ENCODE results near the gene PPP1R3E. TPM values are rescaled to one million over a fixed set of nuclear protein-coding genes. Genes with fewer than 3 reads are reported as not detected.
"Not testable (repeated sequence)": the region's sequence is repeated elsewhere in the genome, so short reads cannot be mapped to it uniquely, and the experiment has no call there.

PPP1R3E gene, protein sequence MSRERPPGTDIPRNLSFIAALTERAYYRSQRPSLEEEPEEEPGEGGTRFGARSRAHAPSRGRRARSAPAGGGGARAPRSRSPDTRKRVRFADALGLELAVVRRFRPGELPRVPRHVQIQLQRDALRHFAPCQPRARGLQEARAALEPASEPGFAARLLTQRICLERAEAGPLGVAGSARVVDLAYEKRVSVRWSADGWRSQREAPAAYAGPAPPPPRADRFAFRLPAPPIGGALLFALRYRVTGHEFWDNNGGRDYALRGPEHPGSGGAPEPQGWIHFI
- 10 to 100 TPM; 22.5 to 31.7 (median 25.0) TPM for polyA plus RNA-seq (ENCODE audit: insufficient read length in 4 of 4)

DNA sequence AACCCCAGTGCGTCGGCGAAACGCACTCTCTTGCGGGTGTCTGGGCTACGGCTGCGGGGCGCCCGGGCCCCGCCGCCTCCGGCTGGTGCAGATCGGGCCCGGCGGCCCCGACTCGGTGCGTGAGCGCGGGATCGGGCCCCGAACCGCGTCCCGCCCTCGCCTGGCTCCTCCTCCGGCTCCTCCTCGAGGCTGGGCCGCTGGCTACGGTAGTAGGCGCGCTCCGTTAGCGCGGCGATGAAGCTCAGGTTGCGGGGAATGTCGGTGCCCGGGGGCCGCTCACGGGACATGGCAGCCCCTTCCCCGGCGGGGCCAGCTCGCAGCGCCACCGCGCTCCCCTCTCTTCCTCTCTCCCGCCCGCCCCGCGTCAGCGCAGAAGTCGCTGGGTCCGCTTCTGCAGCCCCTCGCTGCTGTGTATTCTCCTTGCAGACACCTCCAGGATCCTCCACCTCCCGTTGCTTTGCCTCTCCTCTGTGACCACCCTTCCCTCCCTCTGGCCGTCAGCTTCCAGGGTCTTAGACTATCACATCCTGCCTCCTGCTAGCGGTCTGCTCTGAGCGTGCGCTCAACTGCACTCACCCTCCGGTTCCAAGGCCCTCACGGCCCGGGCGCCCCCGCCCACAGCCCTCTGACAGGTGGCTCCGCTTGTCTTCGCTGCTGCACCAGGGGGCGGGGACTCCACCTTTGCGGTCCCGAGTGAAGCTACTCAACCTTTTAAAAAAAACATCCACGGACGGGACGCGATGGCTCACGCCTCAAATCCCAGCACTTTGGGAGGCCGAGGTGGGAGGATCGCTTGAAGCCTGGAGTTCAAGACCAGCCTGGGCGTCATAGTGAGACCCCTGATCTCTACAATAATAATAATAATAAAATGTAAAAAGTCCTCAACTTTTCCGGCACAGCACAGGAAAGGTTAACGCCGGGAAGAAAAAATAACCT, at the start of gene PPP1R3E:
Gene PPP1R3E, minus strand, starts transcription at position 570 of the 936 bp plus-strand sequence. Its CDS starts 283 bp downstream, at position 287.
- peak in 2 of 4 donors; percentile 32 to 54 for DNase-seq (ENCODE audit: low read depth in 4 of 4, low spot score in 3 of 4)

GRCh38 chr14:23351681-23352505, 49.2 kb upstream of the PPP1R3E start:
- DNase-seq (ENCODE audit: low read depth in 4 of 4, low spot score in 3 of 4), result no peak

DNA sequence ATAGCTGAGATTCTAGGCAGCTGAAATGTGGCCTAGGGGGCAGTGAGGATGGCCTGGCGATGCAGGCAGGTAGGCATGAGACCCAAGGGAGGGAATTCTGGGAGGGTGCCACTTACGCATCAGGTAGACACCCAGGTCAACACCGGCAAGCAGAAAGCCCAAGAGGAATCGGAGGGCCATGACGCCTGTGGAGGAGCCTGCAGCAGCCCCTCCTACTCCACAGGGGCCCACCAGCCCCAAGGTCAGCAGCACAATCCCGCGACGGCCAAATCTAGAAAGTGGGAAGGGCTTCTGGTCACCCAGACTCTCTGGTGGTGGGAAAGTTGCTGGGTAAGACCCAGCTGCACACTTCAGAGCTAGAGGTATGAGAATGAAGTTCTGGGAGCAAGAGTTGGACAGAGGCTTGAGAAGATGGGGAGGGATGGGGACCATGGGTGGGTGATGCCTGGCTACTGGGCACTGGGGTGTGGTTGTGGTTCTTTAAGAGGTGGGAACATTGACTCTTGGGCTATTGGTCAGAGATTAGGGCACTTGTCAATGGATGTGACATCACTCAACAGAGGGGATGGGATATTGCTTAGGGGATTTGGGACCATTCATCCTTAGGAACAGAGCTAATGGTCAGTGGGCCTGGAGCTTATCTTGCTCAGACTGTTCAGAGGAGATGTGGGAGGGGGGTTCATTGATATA, 46.6 kb upstream of the PPP1R3E start:
- no peak for DNase-seq (ENCODE audit: low read depth in 4 of 4, low spot score in 3 of 4)

DNA sequence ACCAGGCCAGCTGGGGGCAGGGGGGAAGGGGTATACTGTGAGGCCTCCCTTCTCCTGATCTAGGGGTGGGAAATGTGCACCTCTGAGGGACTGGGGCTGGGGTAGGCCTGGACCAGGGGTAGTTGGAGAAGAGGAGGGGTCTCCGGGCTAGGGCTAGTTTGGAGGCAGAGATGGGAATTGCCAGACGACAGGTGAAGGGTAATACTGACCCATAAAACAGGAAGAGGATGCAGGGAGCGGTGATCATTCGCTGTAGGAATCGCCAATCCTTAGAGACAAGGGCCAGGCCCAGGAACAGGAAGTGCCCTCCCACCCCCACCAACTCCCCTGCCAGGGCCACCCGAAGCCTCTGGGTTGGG, 45.6 kb upstream of the PPP1R3E start:
- no peak for DNase-seq (ENCODE audit: low read depth in 4 of 4, low spot score in 3 of 4)

DNA sequence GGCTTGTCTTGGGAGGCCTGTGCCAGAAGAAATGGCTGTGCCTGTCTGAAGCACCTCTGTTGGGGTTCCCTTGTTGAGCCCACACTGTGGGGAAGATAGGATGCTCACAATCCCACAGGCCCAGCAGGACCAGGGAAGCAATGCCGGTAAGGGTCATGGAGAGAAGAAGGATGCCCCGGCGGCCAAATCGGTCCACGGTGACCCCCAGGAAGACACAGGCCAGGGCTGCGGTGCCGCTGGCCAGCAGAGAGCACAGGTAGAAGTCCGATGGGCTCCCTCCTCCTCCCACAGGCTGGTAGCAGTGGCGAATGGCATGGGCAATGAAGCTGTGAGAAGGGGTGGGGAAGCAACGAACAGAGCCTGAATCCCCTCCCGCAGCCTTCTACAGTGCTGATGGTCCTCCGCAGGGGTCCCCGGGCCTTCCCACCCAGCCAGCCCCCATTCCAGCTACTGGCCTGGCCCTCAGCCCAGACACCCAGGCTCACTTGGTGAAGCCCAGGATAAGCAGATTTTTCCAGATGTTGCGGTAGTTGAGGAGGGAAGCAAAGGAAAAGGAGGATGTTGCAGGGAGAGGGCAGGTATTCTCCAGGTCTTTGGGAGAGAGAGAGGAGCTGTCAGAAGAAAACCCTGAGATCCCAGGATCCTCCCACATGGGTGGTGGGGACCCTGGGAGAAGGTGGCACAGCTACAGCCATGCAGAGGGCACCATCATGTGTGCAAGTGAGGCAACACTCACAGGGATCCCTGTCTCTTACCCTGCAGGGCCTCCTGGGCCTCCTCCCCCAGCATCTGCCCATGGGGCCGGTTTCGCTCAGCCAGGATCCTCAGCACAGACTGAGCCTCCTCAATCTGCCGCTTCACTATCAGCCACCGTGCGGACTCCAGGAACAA, 45.0 kb upstream of the PPP1R3E start:
- DNase-seq (ENCODE audit: low read depth in 4 of 4, low spot score in 3 of 4), result no peak

GRCh38 chr14:23346693-23347405, 44.2 kb upstream of the PPP1R3E start:
- no peak for DNase-seq (ENCODE audit: low read depth in 4 of 4, low spot score in 3 of 4)

DNA sequence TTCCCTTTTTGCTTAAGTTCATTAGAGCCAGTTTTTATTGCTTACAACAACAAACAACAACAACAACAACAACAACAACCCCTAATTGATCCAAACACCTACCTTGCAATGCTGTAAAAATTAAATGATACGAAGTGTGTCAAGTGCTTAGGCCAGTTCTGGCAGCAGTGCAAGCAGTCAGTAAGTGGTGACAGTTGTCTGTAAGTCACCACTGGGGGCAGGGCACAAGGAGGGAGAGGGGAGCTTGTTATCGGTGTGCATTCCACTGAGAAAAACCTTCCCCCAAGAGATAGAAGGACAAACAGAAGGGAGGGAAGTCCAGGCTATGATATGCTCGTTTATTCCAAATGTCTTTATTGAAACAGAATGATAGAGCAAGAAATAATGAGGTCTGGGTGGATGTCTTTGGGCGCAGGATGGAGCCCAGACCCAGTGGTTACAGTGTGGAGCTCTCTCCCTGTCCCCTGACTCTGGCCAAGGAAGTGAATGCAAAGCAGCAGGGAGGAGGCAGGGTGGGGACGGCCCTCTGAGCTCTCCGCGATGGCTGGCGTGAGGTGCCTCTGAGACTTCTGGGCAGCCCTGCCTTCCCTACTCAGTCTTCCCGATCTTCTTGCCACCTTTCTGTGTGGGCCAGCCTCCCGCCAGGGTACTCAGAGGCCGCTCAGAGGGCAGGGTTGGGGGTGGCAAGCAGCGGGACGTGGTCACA, 43.5 kb upstream of the PPP1R3E start:
- no peak for DNase-seq (ENCODE audit: low read depth in 4 of 4, low spot score in 3 of 4)

- no peak for DNase-seq (ENCODE audit: low read depth in 4 of 4, low spot score in 3 of 4)
Measured at GRCh38 chr14:23344481-23344880, 41.8 kb upstream of the PPP1R3E start.

DNA sequence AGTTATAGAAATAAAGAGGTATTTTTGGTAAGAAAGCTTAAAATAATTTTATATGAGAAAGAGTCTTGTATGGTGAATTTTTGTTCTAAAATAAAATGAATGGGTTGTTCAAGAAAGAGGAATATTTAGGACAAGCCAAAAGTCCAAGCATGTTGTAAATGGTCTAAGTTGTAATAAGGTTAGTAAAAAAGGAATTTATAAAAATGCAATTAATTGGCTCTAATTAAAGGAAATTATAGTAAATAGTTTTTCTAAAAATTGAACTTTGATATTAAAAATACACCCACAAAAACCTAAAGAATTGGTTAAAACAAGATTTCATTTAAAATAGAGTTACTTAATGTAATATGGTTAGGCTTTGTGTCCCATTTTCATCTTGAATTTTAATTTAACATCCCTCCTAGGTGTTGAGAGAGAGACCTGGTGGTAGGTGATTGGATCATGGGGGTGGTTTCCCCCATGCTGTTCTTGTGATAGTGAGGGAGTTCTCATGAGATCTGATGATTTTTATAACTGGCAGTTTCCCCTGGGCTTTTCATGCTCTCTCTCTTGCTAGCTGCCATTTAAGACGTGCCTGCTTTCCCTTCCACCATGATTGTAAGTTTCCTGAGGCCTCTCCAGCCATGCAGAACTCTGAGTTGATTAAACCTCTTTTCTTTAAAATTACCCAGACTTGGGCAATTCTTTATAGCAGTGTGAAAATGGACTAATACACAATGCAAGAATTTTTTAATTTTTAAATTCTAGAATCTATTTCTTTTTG, 37.0 kb upstream of the PPP1R3E start:
- DNase-seq (ENCODE audit: low read depth in 4 of 4, low spot score in 3 of 4), result no peak

DNA sequence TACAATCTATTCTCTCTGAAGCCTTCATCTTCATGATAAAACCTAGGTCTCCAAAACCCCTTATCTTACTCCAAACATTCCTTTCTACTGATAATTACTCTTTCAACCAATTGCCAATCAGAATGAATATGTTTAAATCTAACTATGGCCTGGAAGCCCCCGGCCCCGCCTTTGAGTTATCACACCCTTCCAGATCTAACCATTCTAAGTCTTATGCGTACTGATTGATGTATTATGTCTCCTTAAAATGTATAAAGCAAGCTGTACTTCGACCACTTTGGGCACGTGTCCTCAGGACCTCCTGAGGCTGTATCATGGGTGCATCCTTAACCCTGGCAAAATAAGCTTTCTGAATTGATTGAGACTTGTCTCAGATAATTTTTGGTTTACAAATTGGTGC, 33.0 kb upstream of the PPP1R3E start:
- DNase-seq (ENCODE audit: low read depth in 4 of 4, low spot score in 3 of 4), result no peak

DNA sequence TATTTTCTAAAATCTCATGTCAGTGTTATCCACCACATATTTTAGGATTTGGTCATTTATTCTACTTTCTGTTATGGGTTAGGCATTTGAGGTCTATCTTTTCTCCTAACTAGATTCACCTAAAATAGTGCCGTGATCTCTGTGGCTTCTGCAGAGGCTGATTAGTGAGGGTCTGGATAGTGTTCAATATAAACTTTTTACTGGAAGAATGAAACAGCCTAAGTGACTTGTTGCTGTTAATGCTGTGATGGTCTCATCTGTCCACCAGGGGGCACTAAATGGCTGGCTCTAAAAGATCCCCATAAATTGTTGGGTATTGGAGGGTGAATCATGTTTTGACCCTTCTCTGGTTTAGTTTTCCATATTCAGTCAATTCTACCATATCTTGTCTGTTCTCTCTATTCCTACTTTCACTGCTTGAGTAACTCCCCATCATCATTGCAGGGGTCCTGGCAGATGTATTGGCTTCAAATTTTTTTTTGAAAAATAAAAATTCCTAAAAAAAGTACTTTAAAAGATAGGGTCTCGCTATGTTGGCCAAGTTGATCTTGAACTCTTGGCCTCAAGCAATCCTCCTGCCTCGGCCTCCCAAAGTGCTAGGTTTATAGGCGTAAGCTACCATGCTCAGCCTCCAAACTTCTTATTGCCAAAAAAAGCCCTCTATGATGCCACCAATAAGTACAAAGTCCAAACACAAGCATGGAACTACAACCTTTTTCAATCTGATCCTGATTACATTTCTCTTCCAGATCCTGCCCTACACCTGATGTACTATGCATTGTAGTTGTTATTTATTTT, 25.5 kb upstream of the PPP1R3E start:
- DNase-seq (ENCODE audit: low read depth in 4 of 4, low spot score in 3 of 4), result peak in 3 of 4 donors; percentile 60 to 73 (median 69)

DNA sequence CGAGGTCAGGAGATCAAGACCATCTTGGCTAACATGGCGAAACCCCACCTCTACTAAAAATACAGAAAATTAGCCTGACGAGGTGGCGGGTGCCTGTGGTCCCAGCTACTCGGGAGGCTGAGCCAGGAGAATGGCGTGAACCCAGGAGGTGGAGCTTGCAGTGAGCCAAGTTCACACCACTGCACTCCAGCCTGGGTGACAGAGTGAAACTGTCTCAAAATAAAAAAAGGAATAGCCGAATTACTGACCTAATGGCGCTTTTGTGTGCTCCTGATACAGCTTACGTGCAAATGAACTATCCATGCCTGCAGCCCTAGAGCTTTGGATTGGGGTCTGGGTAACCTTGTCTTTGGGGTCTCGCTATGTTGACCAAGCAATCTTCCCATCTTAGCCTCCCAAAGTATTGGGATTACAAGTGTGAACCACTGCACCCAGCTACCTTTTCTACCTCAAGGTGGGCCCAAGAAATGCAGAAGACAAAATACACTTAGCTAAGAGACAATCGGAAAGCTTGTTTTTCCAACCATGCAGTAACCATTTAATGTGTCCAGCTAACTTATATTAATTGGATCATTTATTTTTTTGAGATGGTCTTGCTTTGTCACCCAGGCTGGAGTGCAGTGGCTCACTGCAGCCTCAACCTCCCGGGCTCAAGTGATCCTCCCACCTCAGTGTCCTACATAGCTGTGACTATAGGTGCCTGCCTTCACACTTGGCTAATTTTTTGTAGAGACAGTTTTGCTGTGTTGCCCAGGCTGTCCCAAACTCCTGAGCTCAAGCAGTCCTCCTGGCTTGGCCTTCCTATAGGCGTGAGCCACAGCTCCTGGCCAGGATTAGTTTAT, 24.1 kb upstream of the PPP1R3E start:
- DNase-seq (ENCODE audit: low read depth in 4 of 4, low spot score in 3 of 4), result no peak

DNA sequence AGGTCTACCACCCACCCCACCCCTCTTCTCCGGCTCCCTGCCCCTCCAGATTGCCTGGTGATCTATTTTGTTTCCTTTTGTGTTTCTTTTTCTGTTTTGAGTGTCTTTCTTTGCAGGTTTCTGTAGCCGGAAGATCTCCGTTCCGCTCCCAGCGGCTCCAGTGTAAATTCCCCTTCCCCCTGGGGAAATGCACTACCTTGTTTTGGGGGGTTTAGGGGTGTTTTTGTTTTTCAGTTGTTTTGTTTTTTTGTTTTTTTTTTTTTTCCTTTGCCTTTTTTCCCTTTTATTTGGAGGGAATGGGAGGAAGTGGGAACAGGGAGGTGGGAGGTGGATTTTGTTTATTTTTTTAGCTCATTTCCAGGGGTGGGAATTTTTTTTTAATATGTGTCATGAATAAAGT, 23.1 kb upstream of the PPP1R3E start:
- not testable (repeated sequence) for DNase-seq (ENCODE audit: low read depth in 4 of 4, low spot score in 3 of 4)

DNA sequence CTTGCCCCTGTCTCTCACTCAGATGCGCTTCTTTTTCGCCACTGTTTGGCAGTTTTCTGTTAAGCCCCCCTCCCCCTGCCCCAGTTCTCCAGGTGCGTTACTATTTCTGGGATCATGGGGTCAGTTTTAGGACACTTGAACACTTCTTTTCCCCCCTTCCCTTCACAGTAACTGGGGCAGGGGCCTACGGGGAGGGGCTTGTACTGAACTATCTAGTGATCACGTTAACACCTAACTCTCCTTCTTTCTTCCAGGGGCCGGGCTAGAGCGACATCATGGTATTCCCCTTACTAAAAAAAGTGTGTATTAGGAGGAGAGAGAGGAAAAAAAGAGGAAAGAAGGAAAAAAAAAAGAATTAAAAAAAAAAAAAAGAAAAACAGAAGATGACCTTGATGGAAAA, 22.3 kb upstream of the PPP1R3E start:
- no peak for DNase-seq (ENCODE audit: low read depth in 4 of 4, low spot score in 3 of 4)

- no peak for DNase-seq (ENCODE audit: low read depth in 4 of 4, low spot score in 3 of 4)
Measured at GRCh38 chr14:23324455-23324846, 21.8 kb upstream of the PPP1R3E start.
